HEK293 (cell line): ENCODE data around the gene MICU2.

Experiments used
- CTCF ChIA-PET: fragments of 350-600 bp; formaldehyde crosslinking; extraction: SDS; loops from one replicate; lab custom pipeline; 2021; ENCODE audit warnings: antibody characterized with exemption; lab: Yijun Ruan, JAX
- POLR2A ChIA-PET: fragments of 300-600 bp; formaldehyde crosslinking; extraction: SDS; loops from one replicate; lab custom pipeline; 2020; ENCODE audit warnings: antibody characterized with exemption, inconsistent platforms; lab: Yijun Ruan, JAX
- H3K27ac ChIP-seq: fragments of 200-500 bp; sonication (Bioruptor generic); 2 replicates; pipeline ENCODE4 v1.5.1; 2014; ENCODE audit warnings: low read depth, low read length, control low read depth, inconsistent platforms; ENCODE audit errors: extremely low read depth
- H3K36me3 ChIP-seq, 2 experiments: fragments of 200-500 bp in 1 of 2; sonication (Bioruptor generic) in 1 of 2; 1 replicate in 1 of 2; 2 replicates in 1 of 2; pipeline ENCODE4 v1.5.1; 2014 to 2017; ENCODE audit warnings: inconsistent platforms in 2 of 2, low read length in 2 of 2; ENCODE audit not compliant: control insufficient read depth in 2 of 2, insufficient read depth in 1 of 2
- H3K4me1 ChIP-seq: fragments of 200-500 bp; sonication (Bioruptor generic); 2 replicates; pipeline ENCODE4 v1.5.1; 2014; ENCODE audit warnings: mild to moderate bottlenecking, low read length, inconsistent platforms; ENCODE audit not compliant: control insufficient read depth, insufficient read depth
- H3K4me3 ChIP-seq: 2 replicates; pipeline ENCODE4 v1.5.1; 2011; ENCODE audit warnings: low read depth, mild to moderate bottlenecking, control low read depth, low read length, moderate library complexity
- H3K9me3 ChIP-seq: fragments of 200-500 bp; sonication (Bioruptor generic); 2 replicates; pipeline ENCODE4 v1.5.1; 2014; ENCODE audit warnings: low read depth, low read length, inconsistent platforms; ENCODE audit not compliant: control insufficient read depth, insufficient read depth
- EGR2 ChIP-seq: fragments of 450-650 bp; formaldehyde crosslinking; IDR thresholded peaks from 2 replicates; pipeline ENCODE4 v1.5.1; 2016; ENCODE audit warnings: low read depth, missing biosample characterization, missing genetic modification characterization
- GLIS2 ChIP-seq: fragments of 450-650 bp; formaldehyde crosslinking; IDR thresholded peaks from 2 replicates; pipeline ENCODE4 v1.5.1; 2016; ENCODE audit warnings: missing biosample characterization, missing genetic modification characterization
- HOXD13 ChIP-seq: sonication (generic); formaldehyde crosslinking; IDR thresholded peaks from 2 replicates; pipeline ENCODE4 v1.8.0; 2022; ENCODE audit warnings: missing genetic modification reagents, borderline replicate concordance
- KLF1 ChIP-seq: fragments of 450-650 bp; formaldehyde crosslinking; IDR thresholded peaks from 2 replicates; pipeline ENCODE4 v1.5.1; 2016; ENCODE audit warnings: missing biosample characterization, missing genetic modification characterization
- KLF10 ChIP-seq: fragments of 450-650 bp; IDR thresholded peaks from 2 replicates; pipeline ENCODE4 v1.5.1; 2018; ENCODE audit warnings: missing biosample characterization, mild to moderate bottlenecking, missing genetic modification characterization
- SETDB1 ChIP-seq: IDR thresholded peaks from one replicate; pipeline ENCODE4 v1.6.1; 2017; ENCODE audit warnings: mild to moderate bottlenecking, low read length, moderate library complexity, mixed read lengths; ENCODE audit not compliant: insufficient read length
- TCF7L2 ChIP-seq: IDR thresholded peaks from 2 replicates; pipeline ENCODE4 v1.6.1; 2011; ENCODE audit warnings: low read depth, mild to moderate bottlenecking, inconsistent platforms, low read length, moderate library complexity, borderline replicate concordance
- YY2 ChIP-seq: fragments of 450-650 bp; formaldehyde crosslinking; IDR thresholded peaks from 2 replicates; pipeline ENCODE4 v1.5.1; 2016; ENCODE audit warnings: missing biosample characterization, missing genetic modification characterization
- ZBTB26 ChIP-seq: fragments of 450-650 bp; formaldehyde crosslinking; optimal IDR thresholded peaks from 2 replicates; pipeline ENCODE3; 2016; ENCODE audit warnings: missing biosample characterization, mild to moderate bottlenecking, missing genetic modification characterization
- ZBTB48 ChIP-seq: fragments of 450-650 bp; formaldehyde crosslinking; IDR thresholded peaks from 2 replicates; pipeline ENCODE4 v1.5.1; 2016; ENCODE audit warnings: missing biosample characterization, missing genetic modification characterization
- ZEB2 ChIP-seq: fragments of 450-650 bp; formaldehyde crosslinking; IDR thresholded peaks from 2 replicates; pipeline ENCODE4 v1.5.1; 2016; ENCODE audit warnings: missing biosample characterization, missing genetic modification characterization
- ZNF155 ChIP-seq: fragments of 450-650 bp; formaldehyde crosslinking; IDR thresholded peaks from 2 replicates; pipeline ENCODE4 v1.5.1; 2016; ENCODE audit warnings: missing biosample characterization, missing genetic modification characterization
- ZNF19 ChIP-seq: fragments of 450-650 bp; formaldehyde crosslinking; IDR thresholded peaks from 2 replicates; pipeline ENCODE4; 2016; ENCODE audit warnings: missing biosample characterization, missing genetic modification characterization, low read depth
- ZNF2 ChIP-seq: fragments of 450-650 bp; formaldehyde crosslinking; IDR thresholded peaks from 2 replicates; pipeline ENCODE4 v1.5.1; 2016; ENCODE audit warnings: missing biosample characterization, missing genetic modification characterization
- ZNF239 ChIP-seq: fragments of 450-650 bp; formaldehyde crosslinking; IDR thresholded peaks from 2 replicates; pipeline ENCODE4 v1.5.1; 2016; ENCODE audit warnings: missing biosample characterization, missing genetic modification characterization
- ZNF266 ChIP-seq: fragments of 450-650 bp; formaldehyde crosslinking; IDR thresholded peaks from 2 replicates; pipeline ENCODE4 v1.5.1; 2016; ENCODE audit warnings: missing biosample characterization, missing genetic modification characterization, low read depth
- ZNF366 ChIP-seq: fragments of 450-650 bp; formaldehyde crosslinking; conservative IDR thresholded peaks from 2 replicates; pipeline ENCODE4 v1.5.1; 2016; ENCODE audit warnings: missing biosample characterization, missing genetic modification characterization
- ZNF37A ChIP-seq: fragments of 450-650 bp; IDR thresholded peaks from 2 replicates; pipeline ENCODE4 v1.5.1; 2018; ENCODE audit warnings: missing biosample characterization, missing genetic modification characterization
- ZNF510 ChIP-seq: fragments of 450-650 bp; formaldehyde crosslinking; IDR thresholded peaks from 2 replicates; pipeline ENCODE4 v1.5.1; 2018; ENCODE audit warnings: mild to moderate bottlenecking, missing genetic modification characterization, missing biosample characterization; ENCODE audit not compliant: insufficient replicate concordance
- ZNF701 ChIP-seq: fragments of 450-650 bp; formaldehyde crosslinking; IDR thresholded peaks from 2 replicates; pipeline ENCODE4 v1.5.1; 2016; ENCODE audit warnings: missing biosample characterization, missing genetic modification characterization
- ZNF768 ChIP-seq: fragments of 450-650 bp; formaldehyde crosslinking; IDR thresholded peaks from 2 replicates; pipeline ENCODE4 v1.5.1; 2018; ENCODE audit warnings: missing biosample characterization, mild to moderate bottlenecking, missing genetic modification characterization
- ZNF785 ChIP-seq: fragments of 450-650 bp; formaldehyde crosslinking; IDR thresholded peaks from 2 replicates; pipeline ENCODE4 v1.5.1; 2016; ENCODE audit warnings: missing biosample characterization, missing genetic modification characterization
- TF ChIP-seq, protein P1 (sequence below): fragments of 450-650 bp; formaldehyde crosslinking; IDR thresholded peaks from 2 replicates; pipeline ENCODE4 v1.5.1; 2016; ENCODE audit warnings: missing biosample characterization, missing genetic modification characterization
- TF ChIP-seq, protein P2 (sequence below): fragments of 450-650 bp; formaldehyde crosslinking; IDR thresholded peaks from 2 replicates; pipeline ENCODE4 v1.5.1; 2016; ENCODE audit warnings: missing biosample characterization, missing genetic modification characterization, low read depth

Gene MICU2

GRCh38 chr13:21504379-21504778 is 99.6 kb downstream of the MICU2 start:
- ChIA-PET POLR2A (no interaction called here), CTCF (no interaction called here)
- Histone ChIP-seq H3K9me3 (no peaks in the 10 kb centered on the region), H3K4me1 (no peaks in the 10 kb centered on the region), H3K36me3 (peaks cover 0 to 34% of the 10 kb centered on the region in 2 experiments; a peak in 2 of 3 replicates), H3K27ac (no peak overlapping the region), H3K4me3 (no peak overlapping the region)
- TF ChIP-seq TCF7L2, result no peak

DNA sequence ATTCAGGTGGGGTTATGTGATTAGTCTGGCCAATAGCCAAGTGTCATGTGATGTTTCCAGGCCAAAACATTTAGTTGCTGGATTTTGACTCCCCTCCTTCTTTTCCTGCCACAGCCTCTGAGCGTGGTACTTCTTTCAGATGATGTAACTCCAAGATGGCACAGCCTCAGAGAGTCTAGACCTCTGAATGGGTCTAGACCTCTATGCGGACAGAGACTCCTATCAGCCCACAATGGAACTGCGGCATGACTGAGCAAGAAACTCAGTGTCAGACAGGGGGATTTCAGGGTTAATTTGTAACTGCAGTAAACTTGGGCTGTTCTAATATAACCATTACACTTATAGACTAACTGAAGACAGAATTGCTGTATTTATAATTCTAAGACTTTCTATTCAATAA is 102.3 kb downstream of the MICU2 start:
- POLR2A ChIA-PET, result no interaction called here
- TF ChIP-seq ZNF266 (no peak), ZNF19 (no peak), ZNF701 (no peak), KLF10 (tag by site-specific recombination) (no peak), ZBTB48 (tag by site-specific recombination) (no peak), ZNF510 (no peak), ZNF37A (tag by site-specific recombination) (no peak), YY2 (no peak), ZNF768 (tag by site-specific recombination) (no peak), GLIS2 (no peak), ZNF785 (no peak)
- TF ChIP-seq, protein P1, sequence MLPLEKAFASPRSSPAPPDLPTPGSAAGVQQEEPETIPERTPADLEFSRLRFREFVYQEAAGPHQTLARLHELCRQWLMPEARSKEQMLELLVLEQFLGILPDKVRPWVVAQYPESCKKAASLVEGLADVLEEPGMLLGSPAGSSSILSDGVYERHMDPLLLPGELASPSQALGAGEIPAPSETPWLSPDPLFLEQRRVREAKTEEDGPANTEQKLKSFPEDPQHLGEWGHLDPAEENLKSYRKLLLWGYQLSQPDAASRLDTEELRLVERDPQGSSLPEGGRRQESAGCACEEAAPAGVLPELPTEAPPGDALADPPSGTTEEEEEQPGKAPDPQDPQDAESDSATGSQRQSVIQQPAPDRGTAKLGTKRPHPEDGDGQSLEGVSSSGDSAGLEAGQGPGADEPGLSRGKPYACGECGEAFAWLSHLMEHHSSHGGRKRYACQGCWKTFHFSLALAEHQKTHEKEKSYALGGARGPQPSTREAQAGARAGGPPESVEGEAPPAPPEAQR (tag by site-specific recombination), result no peak
- TF ChIP-seq, protein P2, sequence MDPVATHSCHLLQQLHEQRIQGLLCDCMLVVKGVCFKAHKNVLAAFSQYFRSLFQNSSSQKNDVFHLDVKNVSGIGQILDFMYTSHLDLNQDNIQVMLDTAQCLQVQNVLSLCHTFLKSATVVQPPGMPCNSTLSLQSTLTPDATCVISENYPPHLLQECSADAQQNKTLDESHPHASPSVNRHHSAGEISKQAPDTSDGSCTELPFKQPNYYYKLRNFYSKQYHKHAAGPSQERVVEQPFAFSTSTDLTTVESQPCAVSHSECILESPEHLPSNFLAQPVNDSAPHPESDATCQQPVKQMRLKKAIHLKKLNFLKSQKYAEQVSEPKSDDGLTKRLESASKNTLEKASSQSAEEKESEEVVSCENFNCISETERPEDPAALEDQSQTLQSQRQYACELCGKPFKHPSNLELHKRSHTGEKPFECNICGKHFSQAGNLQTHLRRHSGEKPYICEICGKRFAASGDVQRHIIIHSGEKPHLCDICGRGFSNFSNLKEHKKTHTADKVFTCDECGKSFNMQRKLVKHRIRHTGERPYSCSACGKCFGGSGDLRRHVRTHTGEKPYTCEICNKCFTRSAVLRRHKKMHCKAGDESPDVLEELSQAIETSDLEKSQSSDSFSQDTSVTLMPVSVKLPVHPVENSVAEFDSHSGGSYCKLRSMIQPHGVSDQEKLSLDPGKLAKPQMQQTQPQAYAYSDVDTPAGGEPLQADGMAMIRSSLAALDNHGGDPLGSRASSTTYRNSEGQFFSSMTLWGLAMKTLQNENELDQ (tag by site-specific recombination), result no peak
- TF ChIP-seq, all 188 proteins: peak for 0
- Histone ChIP-seq H3K9me3 (no peaks in the 10 kb centered on the region), H3K4me3 (no peak overlapping the region), H3K4me1 (no peaks in the 10 kb centered on the region), H3K27ac (no peak overlapping the region), H3K36me3 (peaks cover 0 to 21% of the 10 kb centered on the region in 2 experiments; a peak in 2 of 3 replicates)
- CTCF ChIA-PET, result no interaction called here

DNA sequence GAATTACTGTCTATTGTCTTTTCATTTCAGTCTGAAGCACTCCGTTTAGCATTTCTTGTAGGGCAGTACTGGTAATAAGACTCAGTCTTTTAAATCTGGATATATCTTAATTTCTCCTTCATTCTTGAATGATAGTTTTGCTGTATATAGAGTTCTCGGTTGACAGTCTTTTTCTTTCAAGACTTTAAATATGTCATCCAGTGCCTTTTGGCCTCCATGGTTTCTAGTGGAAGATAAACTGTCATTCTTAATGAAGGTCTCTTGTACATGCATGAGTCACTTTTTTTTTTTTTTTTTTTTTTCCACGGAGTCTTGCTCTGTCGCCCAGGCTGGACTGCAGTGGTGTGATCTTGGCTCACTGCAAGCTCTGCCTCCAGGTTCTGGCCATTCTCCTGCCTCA is 117.6 kb downstream of the MICU2 start:
- Histone ChIP-seq H3K36me3 (peaks cover 0 to 12% of the 10 kb centered on the region in 2 experiments; a peak in 1 of 3 replicates), H3K4me1 (no peaks in the 10 kb centered on the region), H3K9me3 (no peaks in the 10 kb centered on the region), H3K27ac (no peak overlapping the region), H3K4me3 (no peak overlapping the region)
- POLR2A ChIA-PET, result no interaction called here
- TF ChIP-seq EGR2 (tag by site-specific recombination) (no peak), ZNF366 (tag by site-specific recombination) (no peak), SETDB1 (peak; percentile 85)
- CTCF ChIA-PET, result no interaction called here

DNA sequence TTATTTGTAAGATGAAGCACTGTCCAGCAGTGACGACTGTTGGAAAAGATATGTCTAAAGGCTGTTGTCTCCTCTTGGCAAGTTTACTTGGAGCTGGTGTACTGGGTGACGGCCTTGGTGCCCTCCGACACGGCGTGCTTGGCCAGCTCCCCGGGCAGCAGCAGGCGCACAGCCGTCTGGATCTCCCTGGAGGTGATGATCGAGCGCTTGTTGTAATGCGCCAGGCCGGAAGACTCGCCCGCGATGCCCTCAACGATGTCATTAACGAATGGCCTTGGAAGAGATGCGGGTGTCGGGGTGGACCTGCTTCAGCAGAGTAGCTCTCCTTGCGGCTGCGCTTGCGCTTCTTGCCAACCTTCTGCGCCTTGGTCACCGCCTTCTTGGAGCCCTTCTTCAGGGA is 120.2 kb downstream of the MICU2 start:
- ChIA-PET CTCF (interaction anchor here (0.6 to 0.7 kb wide), 2 partner anchors 542 to 1988 kb away, joined by 3 read pairs; no protein-coding TSS in a partner anchor), POLR2A (no interaction called here)
- H3K4me3 ChIP-seq, result no peak overlapping the region
- no peaks in the 10 kb centered on the region for H3K4me1 ChIP-seq
- no peak for TF ChIP-seq ZNF239
- TF ChIP-seq ZNF2 (tag by site-specific recombination), result no peak
- no peak for TF ChIP-seq KLF1 (tag by site-specific recombination)
- no peak for TF ChIP-seq HOXD13 (CRISPR knock-in tag)
- no peak for TF ChIP-seq ZNF155 (tag by site-specific recombination)
- no peak for TF ChIP-seq ZEB2
- no peak for TF ChIP-seq ZBTB26
- no peak for TF ChIP-seq KLF10 (tag by site-specific recombination)
- H3K27ac ChIP-seq, result no peak overlapping the region
- no peaks in the 10 kb centered on the region for H3K9me3 ChIP-seq
- H3K36me3 ChIP-seq, result no peaks in the 10 kb centered on the region
